Globus pallidus (tissue), 1 donor: ENCODE measurements around the gene FHIP1A.
"Not testable (repeated sequence)": the region's sequence is repeated elsewhere in the genome, so short reads cannot be mapped to it uniquely, and the experiment has no call there.

Experiments used
- DNase-seq: peaks from one replicate; pipeline ENCODE4 v3.0.0-alpha.2; 2015; ENCODE audit warnings: low spot score

FHIP1A gene

DNA sequence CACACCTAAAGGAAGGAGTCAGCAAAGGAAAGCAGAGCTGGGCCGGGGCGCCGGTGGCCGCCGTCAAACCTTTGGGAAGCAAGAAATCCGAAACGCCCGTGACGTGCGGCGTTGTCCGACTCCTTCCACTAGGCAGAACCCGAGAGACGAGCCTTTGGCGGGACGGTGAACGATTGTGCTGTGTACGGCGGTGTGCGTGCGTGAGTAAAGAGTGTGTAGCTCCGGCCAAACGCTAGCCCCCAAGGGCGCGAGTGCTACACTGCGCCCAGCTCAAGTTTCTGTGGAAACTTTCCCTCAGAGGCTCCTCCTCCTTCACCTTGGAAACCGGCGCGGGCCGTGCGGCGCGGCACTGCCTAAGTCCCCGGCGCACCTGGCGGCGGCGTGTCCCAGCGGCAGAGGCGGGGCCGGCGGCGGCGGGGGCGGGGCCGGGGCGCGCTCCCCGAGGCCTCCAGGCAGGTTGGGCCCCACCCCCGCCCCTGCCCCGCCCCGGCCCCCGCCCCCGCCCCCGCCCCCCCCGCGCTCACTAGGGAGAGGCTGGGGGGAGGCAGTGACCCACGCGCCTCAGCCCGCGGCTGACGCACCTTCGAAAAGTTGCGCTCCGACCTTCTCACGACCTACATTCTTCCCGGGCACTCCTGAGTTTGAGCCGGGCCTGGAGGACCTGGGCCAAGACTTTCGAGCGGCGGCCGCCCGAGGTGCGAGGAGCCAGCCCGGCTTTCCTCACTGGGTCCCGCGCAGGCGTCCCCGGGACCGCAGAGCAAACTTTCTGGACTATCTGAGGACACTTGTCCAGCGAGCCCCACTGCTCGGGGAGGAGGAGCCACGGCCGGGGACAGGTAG, at the start of gene FHIP1A:
Gene FHIP1A (plus strand): TSS at position 547 of the 840 bp plus-strand sequence. CDS start 157,084 bp downstream, outside the sequence.
- DNase-seq: no peak

DNA sequence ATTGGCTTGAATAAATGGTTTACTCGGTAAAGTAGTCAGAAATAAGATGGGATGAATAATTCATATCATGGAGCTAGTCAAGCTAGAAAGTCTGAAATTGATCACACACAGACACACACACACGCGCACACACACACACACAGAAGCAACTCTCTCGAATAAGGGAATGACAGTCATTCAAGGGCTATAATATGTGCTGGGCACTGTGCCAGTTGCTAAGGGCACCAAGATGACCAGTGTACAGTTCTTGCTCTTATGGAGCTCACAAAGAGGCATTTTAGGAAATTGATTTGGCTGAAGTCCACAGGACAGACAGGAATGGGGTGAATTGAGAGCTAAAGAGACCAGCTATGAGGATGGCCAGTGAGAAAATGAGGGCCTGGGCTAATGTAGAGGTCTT, 49.4 kb upstream of the FHIP1A start:
- DNase-seq: peak; percentile 49

DNA sequence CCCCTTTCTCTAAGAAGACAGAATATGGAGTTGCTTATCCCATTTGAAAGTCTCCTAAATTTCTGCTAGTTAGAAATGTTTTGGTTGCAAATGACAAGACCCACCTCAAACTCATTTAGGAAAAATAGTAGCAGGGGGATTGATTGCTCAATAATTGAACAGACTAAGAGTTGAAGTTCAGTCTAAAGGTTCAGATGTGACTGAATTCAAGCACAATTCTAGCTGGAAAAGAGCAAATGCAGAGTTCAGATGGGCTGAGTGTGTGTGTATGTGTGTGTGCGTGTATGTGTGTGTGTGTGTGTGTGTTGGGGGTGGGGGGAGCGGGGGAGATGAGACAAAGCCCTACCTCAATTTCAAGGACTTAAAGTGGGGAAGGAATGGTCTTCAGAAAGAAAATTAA, 47.9 kb upstream of the FHIP1A start:
- DNase-seq: no peak

DNA sequence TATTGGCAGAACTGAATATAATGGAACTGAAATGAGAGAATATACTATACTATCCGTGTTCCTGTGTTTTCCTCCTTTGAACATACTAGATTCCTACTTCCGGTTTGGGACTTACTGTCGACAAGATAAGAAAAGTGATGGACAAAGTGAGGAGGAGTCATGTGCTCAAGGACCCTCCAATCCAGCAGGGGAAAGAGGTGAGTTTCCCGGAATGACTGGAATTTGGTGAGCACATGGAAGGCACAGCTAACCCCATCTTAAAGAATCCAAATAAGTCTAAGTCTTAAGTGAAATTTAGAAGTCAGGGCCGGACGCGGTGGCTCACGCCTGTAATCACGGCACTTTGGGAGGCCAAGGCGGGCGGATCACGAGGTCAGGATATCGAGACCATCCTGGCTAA, 47.0 kb upstream of the FHIP1A start:
- no peak for DNase-seq

DNA sequence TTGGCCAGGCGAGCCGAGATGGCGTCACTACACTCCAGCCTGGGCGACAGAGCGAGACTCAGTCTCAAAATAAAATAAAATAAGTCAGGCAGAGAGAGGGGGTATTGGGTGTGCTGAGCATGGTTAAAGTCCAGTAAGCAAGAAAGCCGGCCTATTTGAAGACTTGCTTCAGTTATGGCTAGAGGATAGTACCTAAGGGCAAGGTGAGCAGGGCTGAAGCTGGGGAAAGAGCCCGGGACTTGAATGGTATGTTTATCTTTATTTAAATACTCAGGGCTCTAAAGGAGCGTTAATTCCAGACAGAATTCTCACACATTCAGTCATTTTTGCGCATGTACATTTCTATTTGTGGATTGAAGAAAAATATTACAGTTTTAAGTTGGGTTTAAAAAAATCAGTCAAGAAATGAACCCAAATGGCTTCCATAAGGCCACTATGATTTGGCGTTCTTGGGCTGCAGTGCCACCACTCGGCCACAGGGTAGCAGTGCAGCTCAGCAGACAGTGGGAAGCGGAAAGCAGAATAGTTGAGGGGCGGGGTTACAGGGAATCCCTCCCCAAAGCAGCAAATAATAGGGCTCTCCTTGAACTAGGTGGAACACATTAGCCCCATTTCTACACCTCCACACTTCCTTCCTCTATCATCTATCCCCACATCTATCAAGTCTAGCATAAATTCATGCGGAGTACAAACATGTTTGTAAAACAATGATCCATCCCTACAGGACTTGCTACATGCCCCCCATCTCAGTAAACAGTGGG, 46.4 kb upstream of the FHIP1A start:
- DNase-seq: peak; percentile 80

DNA sequence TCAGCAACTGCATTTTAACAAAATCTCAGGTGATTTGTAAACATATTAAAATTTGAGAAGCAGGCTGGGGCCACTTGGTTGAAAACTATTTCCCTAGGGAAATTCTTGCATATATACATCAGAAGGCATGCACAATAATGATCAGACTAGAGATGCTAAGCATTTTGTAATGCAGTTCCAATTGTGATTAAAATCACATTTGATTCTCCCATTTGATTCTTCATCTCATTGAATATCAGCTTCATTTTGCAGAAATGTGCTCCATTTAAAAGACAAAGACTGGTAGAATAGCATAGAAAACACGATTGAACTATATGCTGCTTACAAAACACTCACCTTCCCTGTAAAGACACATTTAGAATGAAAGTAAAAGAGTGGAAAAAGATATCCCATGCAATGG, 32.4 kb upstream of the FHIP1A start:
- DNase-seq: no peak

DNA sequence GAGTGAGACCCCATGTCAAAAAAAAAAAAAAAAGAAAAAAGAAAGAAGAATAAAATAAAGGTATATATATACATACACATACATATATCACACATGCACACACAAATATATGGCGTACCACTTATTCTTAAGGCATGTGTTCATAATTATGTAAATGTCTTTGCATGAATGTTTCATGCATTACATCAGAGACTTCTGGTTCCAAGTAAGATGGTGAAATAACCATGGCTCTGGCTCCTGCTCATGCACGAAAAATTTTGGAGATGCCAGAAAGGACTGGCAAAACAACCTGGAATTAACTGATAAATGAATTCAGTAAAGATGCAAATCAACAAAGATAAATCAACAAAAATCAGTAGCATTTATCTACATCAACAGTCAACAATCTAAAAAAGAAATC, 19.7 kb upstream of the FHIP1A start:
- no peak for DNase-seq

DNA sequence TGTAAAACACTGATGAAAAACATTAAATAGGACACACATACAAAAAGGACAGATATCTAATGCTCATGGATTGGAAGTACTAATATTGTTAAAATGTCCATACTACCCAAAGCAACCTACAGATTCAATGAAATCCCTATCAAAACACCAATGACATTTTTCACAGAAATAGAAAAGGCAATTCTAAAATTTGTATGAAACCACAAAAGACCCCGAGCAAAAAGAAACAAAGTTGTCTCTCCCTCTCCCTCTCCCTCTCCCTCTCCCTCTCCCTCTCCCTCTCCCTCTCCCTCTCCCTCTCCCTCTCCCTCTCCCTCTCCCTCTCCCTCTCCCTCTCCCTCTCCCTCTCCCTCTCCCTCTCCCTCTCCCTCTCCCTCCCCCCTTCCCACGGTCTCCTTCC, 19.2 kb upstream of the FHIP1A start:
- not testable (repeated sequence) for DNase-seq

DNA sequence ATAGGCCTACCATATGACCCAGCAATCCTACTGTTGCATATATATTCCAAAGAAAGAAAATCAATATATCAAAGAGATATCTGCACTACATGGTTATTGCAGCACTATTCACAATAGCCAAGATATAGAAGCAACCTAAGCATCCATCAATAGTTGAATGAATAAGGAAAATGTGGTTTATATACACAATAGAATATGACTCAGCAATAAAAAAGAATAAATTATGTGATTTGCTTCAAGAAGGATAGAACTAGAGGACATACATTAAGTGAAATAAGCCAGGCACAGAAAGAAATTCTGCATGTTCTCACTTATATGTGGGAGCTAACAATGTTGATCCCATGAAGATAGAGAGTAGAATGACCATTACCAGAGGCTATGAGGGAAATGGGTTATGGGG, 13.1 kb upstream of the FHIP1A start:
- no peak for DNase-seq

DNA sequence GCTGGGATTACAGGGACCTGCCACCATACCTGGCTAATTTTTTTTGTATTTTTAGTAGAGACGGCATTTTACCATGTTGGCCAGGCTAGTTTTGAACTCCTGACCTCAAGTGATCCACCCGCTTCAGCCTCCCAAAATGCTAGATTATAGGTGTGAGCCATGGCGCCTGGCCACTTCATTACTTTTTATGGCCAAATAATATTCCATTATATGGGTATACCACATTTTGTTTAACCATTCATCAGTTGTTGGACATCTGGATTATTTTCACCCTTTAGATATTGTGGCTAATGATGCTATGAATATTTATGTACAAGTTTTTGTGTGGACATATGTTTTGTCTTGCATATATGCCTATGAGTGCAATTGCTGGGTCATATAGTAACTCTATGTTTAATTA, 8.6 kb upstream of the FHIP1A start:
- no peak for DNase-seq

DNA sequence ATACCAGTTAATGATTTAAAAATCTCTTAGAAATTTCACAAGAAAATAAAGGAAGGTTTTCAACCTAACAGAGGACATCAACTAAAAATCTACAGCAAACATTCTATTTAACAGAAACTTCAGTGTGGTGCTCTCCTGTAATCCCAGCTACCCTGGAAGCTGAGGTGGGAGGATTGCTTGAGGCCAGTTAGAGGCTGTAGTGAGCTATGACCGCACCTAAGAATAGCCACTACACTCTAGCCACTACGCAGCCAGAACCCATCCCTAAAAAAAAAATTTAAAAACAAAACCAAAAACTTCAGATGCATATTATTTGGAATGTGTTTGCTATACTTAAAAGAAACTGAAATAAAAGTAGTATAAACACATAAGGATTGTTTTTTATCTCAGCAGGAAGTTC, 7.2 kb upstream of the FHIP1A start:
- no peak for DNase-seq

DNA sequence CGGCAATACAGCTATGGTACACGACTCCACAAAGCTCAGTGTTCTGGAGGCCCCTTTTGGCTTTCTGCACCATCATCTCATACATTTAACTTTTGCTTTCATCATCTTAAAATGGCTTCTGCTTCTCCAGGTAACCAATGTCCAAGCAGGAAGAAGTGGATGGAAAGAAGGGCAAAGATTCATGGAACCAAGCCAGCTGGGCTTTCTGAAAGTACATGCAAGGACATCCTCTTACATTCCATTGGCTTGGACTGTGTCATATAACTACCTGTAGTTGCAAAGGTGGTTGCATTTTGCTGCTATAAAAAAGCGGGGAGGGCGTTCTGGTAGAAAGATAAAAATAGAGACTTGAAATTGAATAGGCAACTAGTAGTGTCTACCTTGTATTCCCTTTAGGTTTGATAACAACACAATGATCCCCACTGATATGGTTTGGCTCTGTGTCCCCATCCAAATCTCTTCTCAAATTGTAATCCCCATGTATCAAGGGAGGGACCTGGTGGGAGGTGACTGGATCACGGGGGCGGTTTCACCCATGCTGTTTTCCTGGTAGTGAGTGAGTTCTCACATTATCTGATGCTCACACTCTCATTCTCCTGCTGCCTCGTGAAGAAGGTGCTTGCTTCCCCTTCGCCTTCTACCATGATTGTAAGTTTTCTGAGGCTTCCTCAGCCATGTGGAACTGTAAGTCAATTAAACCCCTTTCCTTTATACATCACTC, 6.7 kb upstream of the FHIP1A start:
- no peak for DNase-seq

DNA sequence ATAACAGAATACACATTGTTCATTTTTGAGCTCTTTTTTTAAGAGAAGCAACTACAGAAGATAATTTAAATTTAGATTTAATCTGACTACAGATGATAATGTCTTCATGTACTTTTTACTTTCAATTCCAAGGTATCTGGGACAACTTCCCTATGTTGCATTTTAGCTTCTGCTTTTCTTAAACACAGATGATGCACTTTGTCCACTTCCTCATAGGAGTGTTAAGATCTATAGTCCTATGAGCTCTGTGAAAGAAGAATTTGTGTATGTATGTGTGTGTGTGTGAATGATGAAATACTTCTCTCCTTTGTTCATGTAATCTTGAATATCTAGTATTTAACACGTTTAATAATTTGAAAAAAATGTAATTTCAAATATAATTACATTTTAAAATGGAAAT, 5.3 kb upstream of the FHIP1A start:
- peak; percentile 20 for DNase-seq

DNA sequence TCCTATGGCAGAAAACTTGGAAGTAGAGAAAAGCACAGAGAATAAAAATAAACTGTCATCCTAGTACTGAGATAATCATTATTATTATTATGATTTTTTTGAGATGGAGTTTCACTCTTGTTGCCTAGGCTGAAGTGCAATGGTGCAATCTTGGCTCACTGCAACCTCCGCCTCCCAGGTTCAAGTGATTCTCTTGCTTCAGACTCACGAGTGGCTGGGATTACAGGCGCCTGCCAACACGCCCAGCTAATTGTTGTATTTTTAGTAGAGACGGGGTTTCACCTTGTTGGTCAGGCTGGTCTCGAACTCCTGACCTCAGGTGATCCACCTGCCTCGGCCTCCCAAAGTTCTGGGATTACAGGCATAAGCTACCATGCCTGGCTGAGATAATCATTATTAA, 4.2 kb upstream of the FHIP1A start:
- not testable (repeated sequence) for DNase-seq

DNA sequence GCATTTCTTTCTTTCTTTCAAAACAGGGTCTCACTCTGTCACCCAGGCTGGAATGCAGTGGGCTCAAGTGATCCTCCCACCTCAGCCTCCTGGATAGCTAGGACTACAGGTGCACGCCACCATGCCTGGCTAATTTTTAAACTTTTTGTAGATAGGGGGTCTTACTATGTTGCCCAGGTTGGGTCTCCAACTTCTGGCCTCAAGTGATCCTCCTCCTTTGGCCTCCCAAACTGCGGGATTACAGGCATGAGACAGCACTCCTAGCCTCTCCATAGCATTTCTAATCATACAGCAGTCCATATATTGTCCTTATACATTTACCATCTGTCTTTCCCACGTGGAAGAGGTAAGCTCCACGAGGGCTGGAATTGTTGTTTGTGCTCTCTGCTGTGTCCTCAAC, 2.0 kb upstream of the FHIP1A start:
- no peak for DNase-seq

DNA sequence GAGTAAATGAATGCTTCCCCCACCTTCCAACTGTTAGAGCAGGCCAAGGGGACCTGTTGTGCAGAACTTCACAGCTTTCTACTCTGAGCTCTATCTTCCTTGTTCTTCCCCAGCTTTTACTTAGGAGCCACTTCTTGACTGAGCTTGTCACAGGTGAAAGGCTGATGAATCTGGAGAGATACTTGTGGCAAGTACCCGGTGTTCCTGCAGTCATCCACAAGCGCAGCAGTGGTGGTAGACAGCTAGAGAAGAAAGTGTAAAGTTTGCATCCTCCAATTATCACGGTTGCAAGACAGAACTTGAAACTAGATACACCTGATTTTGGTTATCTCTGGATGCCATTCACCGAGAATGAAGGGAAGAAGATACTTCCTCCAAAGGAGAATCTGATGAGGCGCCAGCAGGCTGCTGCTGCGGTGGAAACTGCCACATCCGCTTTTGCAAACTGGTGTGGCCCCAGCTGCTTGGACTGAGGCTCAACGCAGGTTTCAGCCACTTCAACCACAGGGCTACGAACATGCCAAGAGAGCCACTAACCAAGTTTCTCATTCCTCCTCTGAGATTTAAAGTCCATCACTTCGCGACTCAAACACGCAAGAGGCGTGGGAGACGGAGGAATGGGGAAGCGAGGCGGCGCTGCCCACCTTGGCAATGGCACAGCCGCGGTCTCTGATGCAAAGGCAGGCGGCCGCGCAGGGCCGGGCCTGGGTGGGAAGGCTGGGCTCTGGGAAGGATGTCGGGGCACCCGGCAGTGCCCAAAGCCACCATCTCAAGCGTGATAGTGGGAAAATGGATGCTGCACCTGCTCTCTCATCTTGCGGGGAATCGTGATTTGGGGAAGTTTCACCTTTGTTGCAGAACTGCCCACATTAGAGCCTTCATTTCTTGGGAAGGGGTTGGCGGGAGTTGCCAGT, 1.3 kb upstream of the FHIP1A start:
- DNase-seq: peak; percentile 48

DNA sequence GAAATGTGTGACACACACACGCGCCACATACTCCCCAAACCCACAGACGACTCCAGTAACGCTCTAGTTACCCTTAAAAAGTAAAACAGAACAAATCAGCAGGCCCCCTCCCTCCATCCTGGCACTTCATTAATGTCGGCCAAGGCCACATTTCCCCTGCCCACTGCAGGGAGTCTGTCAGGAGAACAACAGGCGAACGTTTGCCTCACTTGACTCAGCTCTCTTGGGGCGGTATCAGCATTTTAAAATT, 671 bp upstream of the FHIP1A start:
- DNase-seq: no peak

DNA sequence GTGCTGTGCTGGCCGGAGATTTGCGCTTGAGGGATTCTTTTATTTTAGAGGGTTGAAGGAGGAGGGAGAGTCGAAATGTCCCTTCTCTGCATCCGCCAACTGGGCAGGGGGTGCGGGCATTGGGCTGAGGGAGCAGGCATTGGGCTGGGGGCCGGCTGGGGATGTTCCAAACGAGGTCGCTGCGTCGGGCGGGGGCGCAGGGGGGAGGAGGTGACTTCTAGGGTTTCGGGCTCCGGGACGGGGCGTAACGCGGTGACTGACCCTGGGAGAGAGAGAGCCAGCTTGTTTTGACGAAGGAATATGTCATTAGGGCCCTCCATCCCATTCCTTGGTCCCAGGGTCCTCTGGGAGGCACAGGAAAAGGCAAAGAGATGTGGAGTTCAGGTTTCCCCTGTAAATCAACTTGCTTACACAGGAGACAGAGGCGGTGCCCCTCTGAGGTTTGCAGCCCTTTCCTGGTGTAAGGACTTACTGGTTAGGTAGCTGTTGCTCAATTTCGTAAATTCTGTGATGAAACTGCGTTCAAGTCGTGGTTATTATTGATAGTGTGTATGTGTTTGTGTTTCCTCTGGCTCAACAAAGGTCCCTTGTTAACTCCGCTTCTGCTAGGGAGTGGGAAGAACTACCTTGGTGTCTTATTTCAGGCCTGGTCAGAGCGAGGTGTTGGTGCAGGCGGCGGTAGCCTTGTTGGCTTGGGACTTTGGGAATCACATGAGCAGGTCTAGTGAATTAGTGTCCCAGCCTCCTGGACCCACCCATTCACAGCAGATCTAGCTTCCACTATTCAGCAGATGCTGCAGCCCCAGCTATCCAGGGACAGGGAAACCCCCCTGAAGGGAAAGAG, 716 bp downstream of the FHIP1A start:
- no peak for DNase-seq

DNA sequence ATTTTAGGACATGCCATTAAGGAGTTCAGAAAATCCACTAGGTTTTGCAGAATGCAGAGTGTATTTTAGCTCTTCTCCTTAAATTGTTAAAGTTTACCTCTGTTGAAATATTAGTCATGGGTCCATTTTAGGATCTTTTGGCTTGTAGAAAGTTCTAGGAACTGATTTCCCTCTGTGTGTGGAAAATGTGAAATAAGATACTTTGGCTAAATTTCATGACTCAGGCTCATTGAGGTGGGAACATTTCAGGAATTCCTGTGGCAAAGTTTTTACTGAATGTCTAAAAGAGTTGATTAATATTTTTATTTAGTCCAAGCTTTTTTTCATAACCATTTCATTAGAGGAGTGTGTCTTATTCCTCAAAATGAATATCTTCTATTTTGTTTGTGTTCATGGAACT, 7.0 kb downstream of the FHIP1A start:
- no peak for DNase-seq

DNA sequence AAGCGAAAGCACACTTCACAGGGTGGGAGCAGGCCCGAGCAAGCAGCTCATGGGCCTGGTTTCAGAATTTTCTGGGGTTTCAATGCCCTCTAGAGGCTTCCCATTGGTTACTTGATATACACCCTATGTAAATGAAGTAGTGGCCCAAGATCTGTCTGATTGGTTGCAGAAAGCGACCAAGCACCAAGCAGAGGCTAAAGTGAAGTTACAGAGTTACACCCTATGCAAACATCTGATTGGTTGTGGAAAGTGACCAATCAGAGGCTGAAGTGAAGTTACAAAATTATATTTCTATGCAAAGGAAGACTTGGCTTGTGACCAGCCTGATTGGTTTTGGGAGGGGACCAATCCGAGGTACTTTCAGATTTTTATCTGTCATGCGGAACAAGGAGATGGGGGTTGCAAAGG, 8.2 kb downstream of the FHIP1A start:
- no peak for DNase-seq

DNA sequence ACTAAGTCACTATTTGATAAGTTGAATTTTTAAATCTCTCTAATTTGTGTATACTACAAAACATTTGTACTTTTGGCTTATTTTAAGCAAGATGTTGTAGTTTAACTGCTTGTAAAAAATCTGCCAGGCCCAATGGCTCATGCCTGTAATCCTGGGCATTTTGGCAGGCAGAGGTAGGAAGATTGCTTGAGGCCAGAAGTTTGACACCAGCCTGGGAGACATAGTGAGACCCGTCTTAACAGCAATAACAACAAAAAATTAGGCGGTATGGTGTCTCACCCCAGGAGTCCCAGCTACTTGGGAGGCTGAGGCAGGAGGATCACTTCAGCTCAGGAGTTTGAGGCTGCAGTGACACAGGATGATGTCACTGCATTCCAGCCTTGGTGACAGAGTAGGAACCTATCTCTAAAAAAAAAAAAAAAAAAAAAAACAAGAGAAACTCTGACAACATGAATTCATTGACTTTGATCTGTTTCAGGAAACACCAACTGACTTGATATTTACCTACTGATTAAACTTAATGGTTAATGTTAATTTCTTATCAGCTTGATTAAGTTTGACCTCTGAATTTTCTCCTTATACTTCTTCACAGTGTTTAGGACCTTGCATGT, 8.9 kb downstream of the FHIP1A start:
- no peak for DNase-seq
